ENCODE measurements around the gene NELFE. TPM values are rescaled to one million over a fixed set of nuclear protein-coding genes. Genes with fewer than 3 reads are reported as not detected.

The NELFE gene
- total and polyA plus RNA-seq, 2 of the 13 experiments (the other 11 are each of a cell fraction or from before 2014, with no cell fraction given) = 51.3 to 69.8 TPM

DNA sequence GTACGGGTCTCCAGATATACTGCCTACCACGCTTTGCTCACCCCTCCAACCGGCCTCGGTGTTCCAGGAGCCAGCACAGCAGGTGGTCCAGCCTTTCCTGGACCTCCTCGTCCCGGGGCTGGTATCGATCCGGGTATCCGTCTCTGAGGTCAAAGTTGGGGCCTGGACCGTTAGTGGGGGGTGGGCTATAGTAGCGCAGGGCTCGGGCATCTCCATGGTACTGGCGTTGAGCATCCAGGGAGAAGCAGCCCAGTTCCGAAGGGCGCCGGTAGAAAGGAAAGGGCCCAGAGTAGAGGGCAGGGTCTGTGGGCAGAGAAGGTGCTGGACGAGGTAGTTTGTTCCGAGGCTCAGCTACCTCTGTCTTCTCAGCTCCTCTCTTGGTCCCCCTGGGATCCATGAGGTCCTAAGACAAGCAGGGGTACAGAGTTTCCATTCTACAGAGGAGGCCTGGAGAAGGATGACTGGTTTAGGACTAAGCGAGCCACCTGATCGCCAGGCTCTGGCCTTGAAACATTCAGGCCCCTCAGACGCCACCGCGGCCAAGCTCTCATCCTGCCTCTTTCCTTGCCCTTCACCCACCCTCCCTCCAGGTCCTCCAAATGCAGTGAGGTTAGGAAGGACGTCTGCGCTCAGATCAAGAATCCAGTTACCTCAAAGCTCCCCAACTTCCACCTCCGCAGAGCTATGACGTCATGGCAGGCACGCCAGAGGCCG lies 12.7 kb upstream of the NELFE start (continued):
- TF ChIP-seq ATF7 (IDR thresholded peaks at IDR 0.05) (peak; percentile 100), ATF7 (CRISPR knock-in tag; IDR thresholded peaks at IDR 0.05) (no peak; the same call in 1 of the 2 replicates), ZNF674 (CRISPR knock-in tag; IDR thresholded peaks at IDR 0.05; ENCODE audit: low read depth) (0 out of 2 replicates have a peak, but pooled peaks have one; percentile 26), ZBTB7B (CRISPR knock-in tag; IDR thresholded peaks at IDR 0.05) (peak; percentile 17; the same call in 1 of the 2 replicates), ATF1 (CRISPR knock-in tag; IDR thresholded peaks at IDR 0.05) (no peak), GLI4 (CRISPR knock-in tag; IDR thresholded peaks at IDR 0.05; ENCODE audit: borderline replicate concordance) (peak; percentile 56; the same call in 1 of the 2 replicates), ZNF784 (CRISPR knock-in tag; IDR thresholded peaks at IDR 0.05; ENCODE audit: borderline replicate concordance) (0 out of 2 replicates have a peak, but pooled peaks have one; percentile 53), ZFP90 (CRISPR knock-in tag; IDR thresholded peaks at IDR 0.05; ENCODE audit: borderline replicate concordance) (peak; percentile 39; the same call in 1 of the 2 replicates), CENPT (CRISPR knock-in tag; IDR thresholded peaks at IDR 0.05; ENCODE audit: low read depth) (peak; percentile 21; the same call in 1 of the 2 replicates), ZNF224 (CRISPR knock-in tag; IDR thresholded peaks at IDR 0.05) (peak; percentile 61; the same call in 1 of the 2 replicates), AGO2 (optimal IDR thresholded peaks at IDR 0.05; ENCODE audit: low read depth, low read length) (peak; percentile 0), SRSF1 (optimal IDR thresholded peaks at IDR 0.05; ENCODE audit: low read depth, low read length) (peak; percentile 9), ZSCAN31 (CRISPR knock-in tag; IDR thresholded peaks at IDR 0.05; ENCODE audit: low read depth) (peak; percentile 61; the same call in 1 of the 2 replicates), ZNF296 (CRISPR knock-in tag; conservative IDR thresholded peaks at IDR 0.05) (peak; percentile 72), EP300 (IDR thresholded peaks at IDR 0.05; ENCODE audit: low read depth in 2 of 2, low read length in 2 of 2) (no peak), EP300 (CRISPR knock-in tag; IDR thresholded peaks at IDR 0.05; ENCODE audit: borderline replicate concordance) (0 out of 2 replicates have a peak, but pooled peaks have one; percentile 9), CHD4 (IDR thresholded peaks at IDR 0.05; ENCODE audit: borderline replicate concordance, low read length) (peak; percentile 24; the same call in 1 of the 2 replicates), RORA (CRISPR knock-in tag; IDR thresholded peaks at IDR 0.05) (no peak), KDM5A (IDR thresholded peaks at IDR 0.05; ENCODE audit: borderline replicate concordance, low read length) (no peak), CHCHD3 (CRISPR knock-in tag; IDR thresholded peaks at IDR 0.05) (0 out of 2 replicates have a peak, but pooled peaks have one; percentile 81), HIVEP1 (CRISPR knock-in tag; IDR thresholded peaks at IDR 0.05) (no peak), ZNF468 (CRISPR knock-in tag; IDR thresholded peaks at IDR 0.05) (0 out of 2 replicates have a peak, but pooled peaks have one; percentile 62), SAFB2 (CRISPR knock-in tag; IDR thresholded peaks at IDR 0.05; ENCODE audit: borderline replicate concordance, low read depth) (peak; percentile 52; the same call in 1 of the 2 replicates)
- TF ChIP-seq, protein P1, sequence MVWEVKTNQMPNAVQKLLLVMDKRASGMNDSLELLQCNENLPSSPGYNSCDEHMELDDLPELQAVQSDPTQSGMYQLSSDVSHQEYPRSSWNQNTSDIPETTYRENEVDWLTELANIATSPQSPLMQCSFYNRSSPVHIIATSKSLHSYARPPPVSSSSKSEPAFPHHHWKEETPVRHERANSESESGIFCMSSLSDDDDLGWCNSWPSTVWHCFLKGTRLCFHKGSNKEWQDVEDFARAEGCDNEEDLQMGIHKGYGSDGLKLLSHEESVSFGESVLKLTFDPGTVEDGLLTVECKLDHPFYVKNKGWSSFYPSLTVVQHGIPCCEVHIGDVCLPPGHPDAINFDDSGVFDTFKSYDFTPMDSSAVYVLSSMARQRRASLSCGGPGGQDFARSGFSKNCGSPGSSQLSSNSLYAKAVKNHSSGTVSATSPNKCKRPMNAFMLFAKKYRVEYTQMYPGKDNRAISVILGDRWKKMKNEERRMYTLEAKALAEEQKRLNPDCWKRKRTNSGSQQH (CRISPR knock-in tag; IDR thresholded peaks at IDR 0.05; ENCODE audit: low read depth) = peak; percentile 71
- TF ChIP-seq, protein P2, sequence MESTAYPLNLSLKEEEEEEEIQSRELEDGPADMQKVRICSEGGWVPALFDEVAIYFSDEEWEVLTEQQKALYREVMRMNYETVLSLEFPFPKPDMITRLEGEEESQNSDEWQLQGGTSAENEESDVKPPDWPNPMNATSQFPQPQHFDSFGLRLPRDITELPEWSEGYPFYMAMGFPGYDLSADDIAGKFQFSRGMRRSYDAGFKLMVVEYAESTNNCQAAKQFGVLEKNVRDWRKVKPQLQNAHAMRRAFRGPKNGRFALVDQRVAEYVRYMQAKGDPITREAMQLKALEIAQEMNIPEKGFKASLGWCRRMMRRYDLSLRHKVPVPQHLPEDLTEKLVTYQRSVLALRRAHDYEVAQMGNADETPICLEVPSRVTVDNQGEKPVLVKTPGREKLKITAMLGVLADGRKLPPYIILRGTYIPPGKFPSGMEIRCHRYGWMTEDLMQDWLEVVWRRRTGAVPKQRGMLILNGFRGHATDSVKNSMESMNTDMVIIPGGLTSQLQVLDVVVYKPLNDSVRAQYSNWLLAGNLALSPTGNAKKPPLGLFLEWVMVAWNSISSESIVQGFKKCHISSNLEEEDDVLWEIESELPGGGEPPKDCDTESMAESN (CRISPR knock-in tag; conservative IDR thresholded peaks at IDR 0.05) = 0 out of 2 replicates have a peak, but pooled peaks have one; percentile 1
